MCF 10A (cell line): ENCODE data around the gene GIT2. TPM values are rescaled to one million over a fixed set of nuclear protein-coding genes. Genes with fewer than 3 reads are reported as not detected.
"Not testable (repeated sequence)": the region's sequence is repeated elsewhere in the genome, so short reads cannot be mapped to it uniquely, and the experiment has no call there.

Experiments used
- BruUV-seq: library from RNA; stranded (reverse); fragments of 400-500 nt; replicated peaks from 2 replicates; lab custom pipeline; 2021; lab: Mats Ljungman, UMichigan
- CTCF ChIA-PET: fragments of 300-600 bp; sonication (Branson Sonifier 250); formaldehyde crosslinking; extraction: SDS; loops from one replicate; lab custom pipeline; 2021; ENCODE audit warnings: antibody characterized with exemption, inconsistent platforms; lab: Yijun Ruan, JAX
- POLR2A ChIA-PET: fragments of 300-600, 350-650 bp; sonication (Branson Sonifier 250); formaldehyde crosslinking; extraction: SDS; loops from one replicate; lab custom pipeline; 2020; ENCODE audit warnings: antibody characterized with exemption, inconsistent platforms; lab: Yijun Ruan, JAX
- DNase-seq: peaks from one replicate; pipeline ENCODE4 v3.0.0-alpha.2; 2018; ENCODE audit not compliant: unreplicated experiment
- H3K27ac Mint-ChIP-seq: one replicate; pipeline ENCODE4 v1.8.0; 2022; ENCODE audit warnings: mild to moderate bottlenecking, low read depth, mixed read lengths; ENCODE audit not compliant: unreplicated experiment
- H3K27me3 Mint-ChIP-seq: one replicate; pipeline ENCODE4 v1.8.0; 2022; ENCODE audit warnings: mixed read lengths; ENCODE audit not compliant: insufficient read depth, unreplicated experiment
- H3K36me3 Mint-ChIP-seq: one replicate; pipeline ENCODE4 v1.8.0; 2022; ENCODE audit warnings: mild to moderate bottlenecking, moderate library complexity, mixed read lengths; ENCODE audit not compliant: insufficient read depth, unreplicated experiment
- H3K4me1 Mint-ChIP-seq: one replicate; pipeline ENCODE4 v1.8.0; 2022; ENCODE audit warnings: mixed read lengths; ENCODE audit not compliant: insufficient read depth, unreplicated experiment
- H3K4me3 Mint-ChIP-seq: one replicate; pipeline ENCODE4 v1.8.0; 2022; ENCODE audit warnings: mild to moderate bottlenecking, moderate library complexity, mixed read lengths; ENCODE audit not compliant: unreplicated experiment
- H3K9me3 Mint-ChIP-seq: one replicate; pipeline ENCODE4 v1.8.0; 2022; ENCODE audit warnings: mixed read lengths; ENCODE audit not compliant: unreplicated experiment
- CTCF ChIP-seq: fragments of 200-600 bp; IDR thresholded peaks from one replicate; pipeline ENCODE4 v1.8.0; 2022; ENCODE audit warnings: antibody characterized with exemption, mild to moderate bottlenecking; ENCODE audit not compliant: unreplicated experiment
- intact Hi-C: fragments of 100-400 bp; cut with micrococcal nuclease; formaldehyde crosslinking; loops from 2 replicates; pipeline ENCODE4 v1.14.1; 2022
- total RNA-seq: library from RNA; stranded (reverse); gene quantifications from 2 replicates; pipeline ENCODE4 v1.2.3, GENCODE V29; 2022

Gene GIT2
- total RNA-seq, 1 experiment from 2014 or later = 30.0 TPM

DNA sequence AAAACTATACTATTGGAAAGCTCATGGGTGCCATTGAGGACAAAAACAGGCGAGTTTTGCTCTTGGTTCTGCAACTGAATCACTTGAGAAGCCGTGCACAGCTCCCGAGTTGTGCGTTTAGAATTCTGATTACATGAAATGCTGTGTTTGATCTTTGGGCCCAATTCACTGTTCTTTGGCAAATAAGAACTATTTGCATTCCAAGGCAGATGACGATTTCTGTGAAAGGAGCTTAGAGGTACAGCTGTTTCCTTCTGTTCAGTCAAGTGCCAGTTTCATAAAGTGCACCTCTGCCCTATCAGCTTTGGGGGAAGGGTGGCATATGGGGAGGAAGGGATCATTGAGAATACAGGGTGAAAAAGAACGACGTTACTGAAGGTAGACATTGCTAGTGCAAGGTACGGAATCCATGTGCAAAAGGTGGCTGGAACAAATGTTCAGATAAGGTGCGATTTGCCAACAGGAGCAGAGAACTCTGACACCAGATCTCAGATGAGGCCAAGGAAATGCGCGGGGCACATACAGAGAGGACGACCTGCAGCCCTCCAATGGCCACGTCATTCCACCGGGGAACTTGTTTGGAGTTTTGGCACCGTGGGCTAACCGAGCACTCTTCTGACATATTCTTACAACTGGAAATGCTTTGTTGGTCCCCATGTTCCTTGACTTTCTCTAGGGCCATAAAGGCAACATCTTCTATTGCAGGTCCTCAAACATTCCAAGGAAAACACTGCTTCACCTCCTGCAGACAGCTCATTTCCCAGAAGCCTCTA lies 66.0 kb downstream of the GIT2 start:
- POLR2A ChIA-PET = interaction anchor here (1.1 kb wide), 1 partner anchor 77 kb away, joined by 3 read pairs; no protein-coding TSS in a partner anchor
- no peak overlapping the region for H3K4me3 Mint-ChIP-seq
- CTCF ChIA-PET = interaction anchor here (0.9 to 2.4 kb wide), 3 partner anchors 12 to 125 kb away, joined by 4 to 11 read pairs (median 5); no protein-coding TSS in a partner anchor
- no peak overlapping the region for H3K27ac Mint-ChIP-seq
- H3K4me1 Mint-ChIP-seq = no peaks in the 10 kb centered on the region
- BruUV-seq = TSS peak; percentile 26
- intact Hi-C loops = no loop called here
- peaks cover 51% of the 10 kb centered on the region for H3K36me3 Mint-ChIP-seq
- DNase-seq = no peak
- TF ChIP-seq CTCF = no peak
- no peaks in the 10 kb centered on the region for H3K27me3 Mint-ChIP-seq
- H3K9me3 Mint-ChIP-seq = no peaks in the 10 kb centered on the region

DNA sequence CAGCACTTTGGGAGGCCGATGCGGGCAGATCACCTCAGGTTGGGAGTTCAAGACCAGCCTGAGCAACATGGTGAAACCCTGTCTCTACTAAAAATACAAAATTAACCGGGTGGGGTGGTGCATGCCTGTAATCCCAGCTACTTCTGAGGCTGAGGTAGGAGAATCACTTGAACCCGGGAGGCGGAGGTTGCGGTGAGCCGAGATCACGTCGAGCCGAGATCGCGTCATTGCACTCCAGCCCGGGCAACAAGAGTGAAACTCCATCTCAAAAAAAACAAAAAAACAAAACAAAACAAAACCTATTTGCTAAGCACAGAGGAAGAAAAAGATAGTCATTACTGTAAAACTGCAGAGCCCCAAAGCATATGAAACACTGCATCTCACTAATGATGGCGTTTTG lies 66.8 kb downstream of the GIT2 start:
- intact Hi-C loops = not testable (repeated sequence)

DNA sequence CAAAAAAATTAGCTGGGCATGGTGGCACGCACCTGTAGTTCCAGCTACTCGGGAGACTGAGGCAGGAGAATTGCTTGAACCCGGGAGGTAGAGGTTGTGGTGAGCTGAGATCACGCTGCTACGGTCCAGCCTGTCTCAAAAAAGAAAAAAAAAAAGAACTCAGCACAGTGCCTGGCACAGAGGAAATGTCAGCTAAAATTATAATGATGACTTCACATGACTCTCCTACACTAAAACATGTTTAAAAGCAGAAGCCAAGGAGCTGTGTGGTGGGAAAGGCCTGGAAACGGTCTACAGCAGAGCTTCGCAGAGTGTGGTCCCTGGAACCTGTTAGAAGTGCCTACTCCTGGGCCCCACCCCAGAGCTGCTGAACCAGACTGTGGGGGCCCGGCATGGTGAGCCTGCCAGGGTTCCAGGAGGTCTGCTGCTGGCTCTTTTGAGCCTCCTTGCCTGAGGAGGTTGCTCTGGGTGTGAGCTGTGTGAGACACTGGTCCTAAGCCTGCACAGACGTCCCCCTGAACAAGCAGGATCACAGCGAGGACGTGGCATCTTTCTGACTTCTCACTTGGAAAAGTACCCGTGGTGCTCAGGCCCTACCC lies 68.0 kb downstream of the GIT2 start:
- Mint-ChIP-seq H3K36me3 (peaks cover 35% of the 10 kb centered on the region), H3K27ac (no peak overlapping the region), H3K4me3 (no peak overlapping the region), H3K4me1 (no peaks in the 10 kb centered on the region), H3K9me3 (no peaks in the 10 kb centered on the region), H3K27me3 (no peaks in the 10 kb centered on the region)
- TF ChIP-seq CTCF = no peak
- ChIA-PET CTCF (interaction anchor here (0.6 to 3.0 kb wide), 18 partner anchors 8 to 405 kb away, joined by 3 to 18 read pairs (median 4); no protein-coding TSS in a partner anchor), POLR2A (interaction anchor here (0.7 kb wide), 1 partner anchor 712 kb away, joined by 3 read pairs; no protein-coding TSS in a partner anchor)
- intact Hi-C loops = no loop called here
- DNase-seq = no peak
- no TSS peak for BruUV-seq

More for the DNA sequence above, 66.8 kb downstream of the GIT2 start:
- H3K36me3 Mint-ChIP-seq = peaks cover 45% of the 10 kb centered on the region
- H3K4me3 Mint-ChIP-seq, H3K27ac Mint-ChIP-seq, DNase-seq, BruUV-seq, POLR2A ChIA-PET, H3K4me1 Mint-ChIP-seq, H3K9me3 Mint-ChIP-seq, H3K27me3 Mint-ChIP-seq: not testable (repeated sequence)
- CTCF ChIA-PET = interaction anchor here (1.4 to 2.4 kb wide), 6 partner anchors 12 to 80 kb away, joined by 4 to 16 read pairs (median 7); no protein-coding TSS in a partner anchor

DNA sequence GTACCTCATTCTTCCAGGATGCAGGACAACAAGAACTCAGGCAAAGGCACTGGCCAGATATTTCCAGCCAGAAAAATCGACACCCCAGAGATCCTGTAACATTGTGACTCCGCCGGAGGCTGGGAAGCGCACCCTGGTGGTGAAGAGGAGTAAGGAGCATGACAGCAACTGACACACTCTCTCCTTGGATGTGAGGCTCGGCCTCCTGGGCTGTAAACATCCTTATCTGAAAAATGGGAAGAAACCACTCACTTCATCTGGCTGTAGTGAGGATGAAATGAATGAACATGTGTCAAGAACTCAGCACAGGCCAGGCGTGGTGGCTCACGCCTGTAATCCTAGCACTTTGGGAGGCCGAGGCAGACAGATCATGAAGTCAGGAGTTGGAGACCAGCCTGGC lies 68.5 kb downstream of the GIT2 start:
- H3K36me3 Mint-ChIP-seq = peaks cover 30% of the 10 kb centered on the region
- intact Hi-C loops = loop anchor here (1.0 to 2.0 kb wide), 5 partner anchors 27 to 122 kb away; partner anchors contain the start of genes GLTP and TCHP
- H3K9me3 Mint-ChIP-seq = no peaks in the 10 kb centered on the region
- peak; percentile 66 for TF ChIP-seq CTCF
- H3K4me1 Mint-ChIP-seq = no peaks in the 10 kb centered on the region
- BruUV-seq = no TSS peak
- H3K4me3 Mint-ChIP-seq = no peak overlapping the region
- ChIA-PET CTCF (interaction anchor here (0.6 to 3.2 kb wide), 23 partner anchors 8 to 765 kb away, joined by 3 to 21 read pairs (median 5); no protein-coding TSS in a partner anchor), POLR2A (no interaction called here)
- H3K27ac Mint-ChIP-seq = no peak overlapping the region
- peak; percentile 67 for DNase-seq
- H3K27me3 Mint-ChIP-seq = no peaks in the 10 kb centered on the region
